Measurements from ENCODE around the gene POU3F3.

POU3F3 gene

GRCh38 chr2:104853534-104854497 lies at the start of gene POU3F3:
Gene POU3F3 (plus strand): TSS chr2:104854115. CDS start chr2:104855511, 1,396 bp downstream.
- H3K4me3 ChIP-seq (ENCODE audit: low read depth, low read length): no peak within 1 kb of the TSS
- no peak for TF ChIP-seq CTCF (IDR thresholded peaks at IDR 0.05; ENCODE audit: low read depth, low read length)

GRCh38 chr2:104804148-104804890 lies 49.6 kb upstream of the POU3F3 start:
- H3K4me3 ChIP-seq (ENCODE audit: low read depth, low read length): no peak overlapping the region
- TF ChIP-seq CTCF (IDR thresholded peaks at IDR 0.05; ENCODE audit: low read depth, low read length): no peak

GRCh38 chr2:104812286-104812685 lies 41.6 kb upstream of the POU3F3 start:
- TF ChIP-seq CTCF (IDR thresholded peaks at IDR 0.05; ENCODE audit: low read depth, low read length): no peak
- H3K4me3 ChIP-seq (ENCODE audit: low read depth, low read length): no peak overlapping the region

GRCh38 chr2:104816143-104816542 lies 37.8 kb upstream of the POU3F3 start:
- TF ChIP-seq CTCF (IDR thresholded peaks at IDR 0.05; ENCODE audit: low read depth, low read length): no peak
- H3K4me3 ChIP-seq (ENCODE audit: low read depth, low read length): no peak overlapping the region

- no peak overlapping the region for H3K4me3 ChIP-seq (ENCODE audit: low read depth, low read length)
- no peak for TF ChIP-seq CTCF (IDR thresholded peaks at IDR 0.05; ENCODE audit: low read depth, low read length)
Measured at GRCh38 chr2:104818264-104818663, 35.7 kb upstream of the POU3F3 start.

- TF ChIP-seq CTCF (IDR thresholded peaks at IDR 0.05; ENCODE audit: low read depth, low read length): no peak
- H3K4me3 ChIP-seq (ENCODE audit: low read depth, low read length): no peak overlapping the region
Measured at GRCh38 chr2:104820126-104820525, 33.8 kb upstream of the POU3F3 start.

Measured in WI38 (cell line).